ENCODE results near the gene BAIAP2L1. TPM values are rescaled to one million over a fixed set of nuclear protein-coding genes. Genes with fewer than 3 reads are reported as not detected.
"Not testable (repeated sequence)": the region's sequence is repeated elsewhere in the genome, so short reads cannot be mapped to it uniquely, and the experiment has no call there.

The BAIAP2L1 gene
- total RNA-seq, 1 donor from 2014 or later: 28.0 TPM

DNA sequence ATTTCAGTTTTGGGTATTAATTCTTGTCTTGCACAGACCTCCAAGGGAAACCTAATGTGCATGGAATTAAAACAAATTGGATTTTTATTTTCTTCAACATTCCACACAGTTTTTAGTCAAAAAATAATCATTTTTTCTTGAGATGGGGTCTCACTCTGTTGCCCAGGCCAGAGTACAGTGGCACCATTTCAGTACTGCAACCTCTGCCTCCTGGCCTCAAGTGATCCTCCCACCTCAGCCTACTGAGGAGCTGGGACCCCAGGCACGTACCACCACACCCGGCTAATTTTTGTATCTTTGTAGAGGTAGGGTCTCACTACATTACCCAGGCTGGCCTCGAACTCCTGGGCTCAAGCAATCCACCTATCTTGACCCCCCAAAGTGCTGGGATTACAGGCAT lies 4.9 kb downstream of the BAIAP2L1 start:
- TF ChIP-seq, protein P1, sequence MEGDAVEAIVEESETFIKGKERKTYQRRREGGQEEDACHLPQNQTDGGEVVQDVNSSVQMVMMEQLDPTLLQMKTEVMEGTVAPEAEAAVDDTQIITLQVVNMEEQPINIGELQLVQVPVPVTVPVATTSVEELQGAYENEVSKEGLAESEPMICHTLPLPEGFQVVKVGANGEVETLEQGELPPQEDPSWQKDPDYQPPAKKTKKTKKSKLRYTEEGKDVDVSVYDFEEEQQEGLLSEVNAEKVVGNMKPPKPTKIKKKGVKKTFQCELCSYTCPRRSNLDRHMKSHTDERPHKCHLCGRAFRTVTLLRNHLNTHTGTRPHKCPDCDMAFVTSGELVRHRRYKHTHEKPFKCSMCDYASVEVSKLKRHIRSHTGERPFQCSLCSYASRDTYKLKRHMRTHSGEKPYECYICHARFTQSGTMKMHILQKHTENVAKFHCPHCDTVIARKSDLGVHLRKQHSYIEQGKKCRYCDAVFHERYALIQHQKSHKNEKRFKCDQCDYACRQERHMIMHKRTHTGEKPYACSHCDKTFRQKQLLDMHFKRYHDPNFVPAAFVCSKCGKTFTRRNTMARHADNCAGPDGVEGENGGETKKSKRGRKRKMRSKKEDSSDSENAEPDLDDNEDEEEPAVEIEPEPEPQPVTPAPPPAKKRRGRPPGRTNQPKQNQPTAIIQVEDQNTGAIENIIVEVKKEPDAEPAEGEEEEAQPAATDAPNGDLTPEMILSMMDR (conservative IDR thresholded peaks at IDR 0.05): no peak
- Mint-ChIP-seq H3K36me3 (no peaks in the 10 kb centered on the region), H3K4me3 (no peak overlapping the region), H3K27me3 (no peaks in the 10 kb centered on the region), H3K27ac (no peak overlapping the region), H3K9me3 (no peaks in the 10 kb centered on the region), H3K4me1 (ENCODE audit: unreplicated experiment) (peaks cover 24% of the 10 kb centered on the region)
- DNase-seq (ENCODE audit: extremely low spot score, unreplicated experiment): no peak

DNA sequence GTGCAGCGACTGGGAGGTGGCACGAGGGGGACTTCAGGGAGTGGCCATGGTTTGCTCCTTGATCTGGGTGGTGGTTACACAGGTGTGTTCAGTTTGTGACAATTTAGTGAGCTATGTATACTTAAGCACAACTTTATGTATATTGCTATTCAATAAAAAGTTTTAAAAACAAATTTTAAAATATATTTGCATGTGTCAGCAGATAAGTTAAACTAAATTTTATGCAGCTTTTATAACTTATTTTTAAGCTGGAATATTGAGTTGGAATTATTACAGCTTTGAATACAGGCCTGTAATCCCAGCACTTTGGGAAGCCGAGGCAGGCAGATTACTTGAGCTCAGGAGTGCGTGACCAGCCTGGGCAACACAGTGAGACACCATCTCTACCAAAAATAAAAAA lies 5.4 kb downstream of the BAIAP2L1 start:
- H3K27ac Mint-ChIP-seq: no peak overlapping the region
- H3K36me3 Mint-ChIP-seq: no peaks in the 10 kb centered on the region
- DNase-seq (ENCODE audit: extremely low spot score, unreplicated experiment): no peak

DNA sequence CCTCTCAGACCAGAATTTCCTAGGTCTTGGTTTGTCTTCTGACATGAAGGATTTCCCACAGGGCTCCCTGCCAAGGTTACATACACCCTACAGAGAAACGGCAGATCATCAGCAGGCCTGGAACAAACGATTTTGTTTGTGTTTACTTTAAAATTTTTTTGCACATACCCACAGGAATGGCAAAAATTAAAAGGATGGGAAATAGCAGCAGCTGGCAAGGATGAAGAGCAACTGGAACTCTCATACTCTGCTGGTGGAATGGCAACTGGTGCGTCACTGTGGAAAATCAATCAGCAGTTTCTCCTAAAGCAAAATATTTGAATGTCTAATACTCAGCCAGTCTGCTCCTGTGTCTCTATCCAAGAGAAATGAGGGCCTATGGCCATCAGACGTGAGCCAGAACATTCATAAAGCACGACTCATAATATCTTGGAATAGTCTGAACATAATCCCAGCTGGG lies 6.5 kb downstream of the BAIAP2L1 start:
- H3K9me3 Mint-ChIP-seq: no peaks in the 10 kb centered on the region
- no peak overlapping the region for H3K27ac Mint-ChIP-seq
- TF ChIP-seq, protein P1 (conservative IDR thresholded peaks at IDR 0.05): no peak
- H3K4me1 Mint-ChIP-seq (ENCODE audit: unreplicated experiment): peaks cover 22% of the 10 kb centered on the region
- H3K36me3 Mint-ChIP-seq: no peaks in the 10 kb centered on the region
- H3K4me3 Mint-ChIP-seq: no peak overlapping the region
- H3K27me3 Mint-ChIP-seq: no peaks in the 10 kb centered on the region
- DNase-seq (ENCODE audit: extremely low spot score, unreplicated experiment): no peak

More for the DNA sequence above, 5.4 kb downstream of the BAIAP2L1 start:
- no peak overlapping the region for H3K4me3 Mint-ChIP-seq
- H3K27me3 Mint-ChIP-seq: no peaks in the 10 kb centered on the region
- H3K9me3 Mint-ChIP-seq: no peaks in the 10 kb centered on the region
- TF ChIP-seq, protein P1 (conservative IDR thresholded peaks at IDR 0.05): no peak
- peaks cover 24% of the 10 kb centered on the region for H3K4me1 Mint-ChIP-seq (ENCODE audit: unreplicated experiment)

DNA sequence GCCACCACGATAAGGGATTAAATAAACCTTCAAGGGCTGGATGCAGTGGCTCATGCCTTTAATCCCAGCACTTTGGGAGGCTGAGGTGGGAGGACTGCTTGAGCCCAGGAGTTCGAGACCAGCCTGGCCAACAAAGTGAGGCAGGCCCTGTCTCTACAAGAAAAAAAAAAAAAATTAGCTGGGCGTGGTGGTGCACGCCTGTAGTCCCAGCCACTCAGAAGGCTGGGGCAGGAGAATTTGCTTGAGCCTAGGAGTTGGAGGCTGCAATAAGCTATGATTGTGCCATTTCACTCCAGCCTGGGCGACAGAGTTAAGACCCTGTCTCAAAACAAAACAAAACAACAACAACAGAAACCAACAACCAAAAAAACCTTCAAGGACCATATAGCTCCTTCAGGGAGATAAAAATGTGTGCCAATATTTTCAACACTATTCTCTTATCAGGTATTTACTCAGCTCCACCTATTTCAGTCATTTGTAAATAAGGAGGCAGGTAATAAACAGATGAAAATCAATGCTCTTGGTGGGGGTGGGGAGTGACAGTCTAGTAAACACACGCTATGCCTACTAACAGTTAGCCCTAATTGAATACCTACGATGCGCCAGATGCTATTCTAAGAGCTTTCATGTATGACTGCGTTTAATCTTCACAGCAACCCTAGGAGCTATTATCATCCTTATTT lies 13.2 kb downstream of the BAIAP2L1 start:
- Mint-ChIP-seq H3K36me3 (peaks cover 8% of the 10 kb centered on the region), H3K4me3 (no peak overlapping the region), H3K27me3 (no peaks in the 10 kb centered on the region), H3K4me1 (ENCODE audit: unreplicated experiment) (peaks cover 11% of the 10 kb centered on the region), H3K27ac (no peak overlapping the region), H3K9me3 (no peaks in the 10 kb centered on the region)
- TF ChIP-seq, protein P1 (conservative IDR thresholded peaks at IDR 0.05): no peak
- no peak for DNase-seq (ENCODE audit: extremely low spot score, unreplicated experiment)

DNA sequence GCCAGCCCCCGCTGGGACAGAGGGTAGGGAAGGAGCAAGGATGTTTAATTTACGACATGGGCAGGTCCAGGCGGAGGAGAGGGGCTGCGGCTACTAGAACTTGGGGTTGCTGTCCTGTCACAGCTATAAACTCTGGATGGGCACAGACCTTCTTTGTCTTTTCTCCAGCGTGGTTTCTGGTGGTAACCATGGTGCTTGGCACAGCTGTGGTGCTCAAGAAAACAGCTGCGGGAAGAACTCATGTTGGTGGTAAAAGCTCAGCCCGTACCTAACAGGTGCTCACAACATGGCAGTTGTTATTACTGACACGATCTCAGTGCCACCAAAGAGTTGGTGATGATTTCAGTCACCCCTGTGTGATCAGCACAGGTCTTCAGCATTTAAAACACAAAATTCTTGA lies 13.8 kb downstream of the BAIAP2L1 start:
- no peak overlapping the region for H3K4me3 Mint-ChIP-seq
- TF ChIP-seq, protein P1 (conservative IDR thresholded peaks at IDR 0.05): no peak
- H3K27me3 Mint-ChIP-seq: no peaks in the 10 kb centered on the region
- no peak overlapping the region for H3K27ac Mint-ChIP-seq
- H3K4me1 Mint-ChIP-seq (ENCODE audit: unreplicated experiment): peaks cover 11% of the 10 kb centered on the region
- DNase-seq (ENCODE audit: extremely low spot score, unreplicated experiment): no peak
- peaks cover 8% of the 10 kb centered on the region for H3K36me3 Mint-ChIP-seq
- no peaks in the 10 kb centered on the region for H3K9me3 Mint-ChIP-seq

DNA sequence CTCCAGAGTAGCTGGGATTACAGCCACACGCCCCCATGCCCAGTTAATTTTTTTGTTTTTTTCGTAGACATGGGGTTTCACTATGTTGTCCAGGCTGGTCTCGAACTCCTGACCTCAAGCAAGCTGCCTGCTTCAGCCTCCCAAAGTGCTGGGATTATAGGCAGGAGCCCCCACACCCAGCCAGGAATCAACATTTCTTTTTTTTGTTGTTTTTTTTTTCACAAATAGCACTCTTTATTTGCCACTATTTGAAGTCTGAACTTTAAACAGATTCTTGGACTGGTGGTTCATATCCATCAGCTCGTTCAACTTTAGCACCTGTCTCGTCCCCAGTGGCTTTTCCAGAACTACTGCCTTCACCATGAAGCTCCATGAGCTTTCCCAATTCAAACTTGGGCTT lies 15.4 kb downstream of the BAIAP2L1 start:
- not testable (repeated sequence) for H3K36me3 Mint-ChIP-seq; H3K27me3 Mint-ChIP-seq; DNase-seq (ENCODE audit: extremely low spot score, unreplicated experiment); H3K27ac Mint-ChIP-seq; H3K9me3 Mint-ChIP-seq; H3K4me3 Mint-ChIP-seq
- peaks cover 11% of the 10 kb centered on the region for H3K4me1 Mint-ChIP-seq (ENCODE audit: unreplicated experiment)
